Measurements from ENCODE around the gene ZCCHC8.

DNA sequence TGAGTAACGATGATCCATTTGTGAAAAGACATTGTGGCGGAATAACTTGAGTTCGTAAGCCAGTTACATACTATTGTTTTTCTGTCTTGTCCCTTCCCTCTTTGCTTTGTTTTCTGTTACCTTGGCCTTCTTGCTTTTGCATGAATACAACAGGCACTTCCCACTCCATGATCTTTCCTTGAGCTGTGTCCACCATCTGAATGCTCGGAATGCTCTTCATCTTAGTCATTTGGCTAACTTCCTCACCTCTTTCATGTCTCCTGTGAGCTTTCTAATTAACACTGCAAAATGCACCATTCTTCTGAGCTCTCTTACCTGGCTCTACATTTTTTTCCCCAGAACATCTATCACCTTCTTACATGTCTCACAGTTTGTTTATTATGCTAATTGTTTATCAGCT, 36.3 kb upstream of the ZCCHC8 start:
- TF ChIP-seq, protein P1, sequence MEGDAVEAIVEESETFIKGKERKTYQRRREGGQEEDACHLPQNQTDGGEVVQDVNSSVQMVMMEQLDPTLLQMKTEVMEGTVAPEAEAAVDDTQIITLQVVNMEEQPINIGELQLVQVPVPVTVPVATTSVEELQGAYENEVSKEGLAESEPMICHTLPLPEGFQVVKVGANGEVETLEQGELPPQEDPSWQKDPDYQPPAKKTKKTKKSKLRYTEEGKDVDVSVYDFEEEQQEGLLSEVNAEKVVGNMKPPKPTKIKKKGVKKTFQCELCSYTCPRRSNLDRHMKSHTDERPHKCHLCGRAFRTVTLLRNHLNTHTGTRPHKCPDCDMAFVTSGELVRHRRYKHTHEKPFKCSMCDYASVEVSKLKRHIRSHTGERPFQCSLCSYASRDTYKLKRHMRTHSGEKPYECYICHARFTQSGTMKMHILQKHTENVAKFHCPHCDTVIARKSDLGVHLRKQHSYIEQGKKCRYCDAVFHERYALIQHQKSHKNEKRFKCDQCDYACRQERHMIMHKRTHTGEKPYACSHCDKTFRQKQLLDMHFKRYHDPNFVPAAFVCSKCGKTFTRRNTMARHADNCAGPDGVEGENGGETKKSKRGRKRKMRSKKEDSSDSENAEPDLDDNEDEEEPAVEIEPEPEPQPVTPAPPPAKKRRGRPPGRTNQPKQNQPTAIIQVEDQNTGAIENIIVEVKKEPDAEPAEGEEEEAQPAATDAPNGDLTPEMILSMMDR (IDR thresholded peaks at IDR 0.05; ENCODE audit: insufficient read depth, low read length) = no peak
- TF ChIP-seq POLR2AphosphoS5 (IDR thresholded peaks at IDR 0.05; ENCODE audit: low read depth) = no peak
- TF ChIP-seq, protein P2, sequence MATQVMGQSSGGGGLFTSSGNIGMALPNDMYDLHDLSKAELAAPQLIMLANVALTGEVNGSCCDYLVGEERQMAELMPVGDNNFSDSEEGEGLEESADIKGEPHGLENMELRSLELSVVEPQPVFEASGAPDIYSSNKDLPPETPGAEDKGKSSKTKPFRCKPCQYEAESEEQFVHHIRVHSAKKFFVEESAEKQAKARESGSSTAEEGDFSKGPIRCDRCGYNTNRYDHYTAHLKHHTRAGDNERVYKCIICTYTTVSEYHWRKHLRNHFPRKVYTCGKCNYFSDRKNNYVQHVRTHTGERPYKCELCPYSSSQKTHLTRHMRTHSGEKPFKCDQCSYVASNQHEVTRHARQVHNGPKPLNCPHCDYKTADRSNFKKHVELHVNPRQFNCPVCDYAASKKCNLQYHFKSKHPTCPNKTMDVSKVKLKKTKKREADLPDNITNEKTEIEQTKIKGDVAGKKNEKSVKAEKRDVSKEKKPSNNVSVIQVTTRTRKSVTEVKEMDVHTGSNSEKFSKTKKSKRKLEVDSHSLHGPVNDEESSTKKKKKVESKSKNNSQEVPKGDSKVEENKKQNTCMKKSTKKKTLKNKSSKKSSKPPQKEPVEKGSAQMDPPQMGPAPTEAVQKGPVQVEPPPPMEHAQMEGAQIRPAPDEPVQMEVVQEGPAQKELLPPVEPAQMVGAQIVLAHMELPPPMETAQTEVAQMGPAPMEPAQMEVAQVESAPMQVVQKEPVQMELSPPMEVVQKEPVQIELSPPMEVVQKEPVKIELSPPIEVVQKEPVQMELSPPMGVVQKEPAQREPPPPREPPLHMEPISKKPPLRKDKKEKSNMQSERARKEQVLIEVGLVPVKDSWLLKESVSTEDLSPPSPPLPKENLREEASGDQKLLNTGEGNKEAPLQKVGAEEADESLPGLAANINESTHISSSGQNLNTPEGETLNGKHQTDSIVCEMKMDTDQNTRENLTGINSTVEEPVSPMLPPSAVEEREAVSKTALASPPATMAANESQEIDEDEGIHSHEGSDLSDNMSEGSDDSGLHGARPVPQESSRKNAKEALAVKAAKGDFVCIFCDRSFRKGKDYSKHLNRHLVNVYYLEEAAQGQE (IDR thresholded peaks at IDR 0.05; ENCODE audit: insufficient replicate concordance, low read depth) = no peak
